Measurements from ENCODE around the gene FAM117B.

The FAM117B gene

DNA sequence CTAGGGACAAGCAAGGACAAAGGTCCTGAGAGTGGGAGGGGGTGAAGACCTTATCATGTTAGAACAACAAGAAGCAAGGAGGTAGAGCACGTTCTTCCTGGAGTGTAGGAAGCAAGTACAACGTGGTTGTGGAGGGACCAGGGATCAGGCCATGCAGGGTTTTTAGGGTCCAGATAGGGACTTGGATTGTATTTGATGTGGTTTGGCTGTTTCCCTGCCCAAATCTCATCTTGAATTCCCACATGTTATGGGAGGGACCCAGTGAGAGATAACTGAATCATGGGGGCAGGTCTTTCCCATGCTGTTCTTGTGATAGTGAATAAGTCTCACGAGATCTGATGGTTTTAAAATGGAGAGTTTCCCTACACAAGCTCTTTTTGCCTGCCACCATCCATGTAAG is 183.6 kb downstream of the FAM117B start:
- DNase-seq, result no peak
